NCI-H1092 treated with DMSO at 0.1 percent for 48 hours (cell line): ENCODE measurements around the gene FN3KRP.
A peak's percentile ranks its signal among the peaks of the same experiment; 100 is the strongest.
"Not testable (repeated sequence)": the region's sequence is repeated elsewhere in the genome, so short reads cannot be mapped to it uniquely, and the experiment has no call there.

Experiments
- DNase-seq: peaks from one replicate; lab custom pipeline; 2025; lab: John Stamatoyannopoulos, UW

FN3KRP gene

GRCh38 chr17:82744736-82745135 is 28.2 kb downstream of the FN3KRP start:
- DNase-seq: not testable (repeated sequence)

- no peak for DNase-seq
These were observed 29.0 kb downstream of the FN3KRP start for GRCh38 chr17:82745524-82745923.

DNA sequence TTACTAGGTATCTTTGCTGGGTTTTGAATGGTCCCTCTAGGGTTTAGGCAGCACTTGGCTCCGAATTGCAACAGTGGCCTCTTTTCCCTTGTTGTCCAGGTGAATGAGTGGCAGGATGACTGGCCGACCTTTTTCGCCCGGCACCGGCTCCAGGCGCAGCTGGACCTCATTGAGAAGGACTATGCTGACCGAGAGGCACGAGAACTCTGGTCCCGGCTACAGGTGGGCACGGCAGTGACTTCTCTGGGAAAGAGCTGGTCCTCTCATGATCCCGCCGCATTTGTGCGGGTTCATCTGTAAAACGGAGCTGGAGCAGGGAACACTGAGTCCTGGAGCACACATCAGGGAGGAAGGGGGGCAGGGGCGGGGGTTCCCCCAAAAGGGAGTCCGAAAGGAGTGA is 32.2 kb downstream of the FN3KRP start:
- no peak for DNase-seq

DNA sequence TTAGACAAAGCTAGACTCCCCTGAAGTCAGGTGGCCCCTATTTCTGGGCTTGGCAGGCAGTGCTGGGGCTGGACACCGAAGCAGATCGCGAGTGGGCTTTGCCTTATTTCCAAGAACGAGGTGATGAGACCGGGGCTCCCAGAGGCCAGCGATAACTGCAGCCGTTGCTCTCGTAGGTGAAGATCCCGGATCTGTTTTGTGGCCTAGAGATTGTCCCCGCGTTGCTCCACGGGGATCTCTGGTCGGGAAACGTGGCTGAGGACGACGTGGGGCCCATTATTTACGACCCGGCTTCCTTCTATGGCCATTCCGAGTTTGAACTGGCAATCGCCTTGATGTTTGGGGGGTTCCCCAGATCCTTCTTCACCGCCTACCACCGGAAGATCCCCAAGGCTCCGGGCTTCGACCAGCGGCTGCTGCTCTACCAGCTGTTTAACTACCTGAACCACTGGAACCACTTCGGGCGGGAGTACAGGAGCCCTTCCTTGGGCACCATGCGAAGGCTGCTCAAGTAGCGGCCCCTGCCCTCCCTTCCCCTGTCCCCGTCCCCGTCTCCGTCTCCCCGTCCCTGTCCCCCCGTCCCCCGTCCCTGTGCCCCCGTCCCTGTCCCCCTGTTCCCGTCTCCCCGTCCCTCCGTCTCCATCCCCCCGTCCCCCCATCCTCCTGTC is 33.9 kb downstream of the FN3KRP start:
- no peak for DNase-seq

- DNase-seq: no peak
These were observed 34.7 kb downstream of the FN3KRP start for GRCh38 chr17:82751171-82751570.

GRCh38 chr17:82751571-82752370 is 35.3 kb downstream of the FN3KRP start, which contains the start of gene TBCD:
TSS of gene TBCD (plus strand) at chr17:82752065. CDS start at chr17:82752194, 129 bp downstream.
- DNase-seq: peak; percentile 87

DNA sequence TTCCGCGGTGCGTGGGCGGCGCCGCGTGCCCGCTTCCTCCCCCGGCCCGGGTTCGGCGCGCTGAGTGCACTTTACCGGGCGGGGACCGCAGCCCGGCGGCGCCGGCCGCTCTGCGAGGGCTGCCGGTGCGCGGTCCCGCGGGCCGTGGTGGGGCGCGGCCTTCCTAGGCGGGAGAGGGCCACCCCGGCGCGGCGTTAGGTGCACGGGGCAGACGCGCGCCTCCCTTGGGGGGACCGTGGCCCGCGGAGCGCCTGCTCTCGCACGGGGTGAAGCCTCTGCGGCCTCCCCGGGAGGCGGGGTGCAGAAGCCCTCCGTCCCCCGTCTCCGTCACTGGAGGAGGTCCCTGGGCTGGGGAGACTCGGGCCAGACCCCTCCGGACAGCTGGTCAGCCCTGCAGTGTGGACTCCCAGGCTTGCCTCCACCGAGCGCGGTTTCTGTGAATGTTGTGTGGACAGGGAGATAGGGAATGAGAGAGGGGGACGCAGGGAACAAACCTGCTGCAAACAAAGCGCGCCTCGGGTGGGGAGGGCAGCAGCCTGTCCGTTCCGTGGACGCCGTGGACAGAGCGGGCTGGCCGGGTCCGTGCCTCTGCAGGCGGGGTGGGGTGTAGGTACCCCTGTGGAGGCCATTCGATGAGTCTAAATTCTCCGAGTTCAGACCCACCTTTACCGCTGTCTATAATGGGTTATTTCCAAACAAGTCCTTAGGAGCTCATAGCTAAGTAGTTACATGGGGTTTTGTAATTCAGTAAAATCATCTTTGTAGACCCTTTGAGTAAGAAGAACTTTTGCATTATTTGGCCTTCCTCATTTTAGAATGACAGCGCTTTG is 36.1 kb downstream of the FN3KRP start:
- no peak for DNase-seq

GRCh38 chr17:82753201-82753464 is 36.6 kb downstream of the FN3KRP start:
- no peak for DNase-seq

DNA sequence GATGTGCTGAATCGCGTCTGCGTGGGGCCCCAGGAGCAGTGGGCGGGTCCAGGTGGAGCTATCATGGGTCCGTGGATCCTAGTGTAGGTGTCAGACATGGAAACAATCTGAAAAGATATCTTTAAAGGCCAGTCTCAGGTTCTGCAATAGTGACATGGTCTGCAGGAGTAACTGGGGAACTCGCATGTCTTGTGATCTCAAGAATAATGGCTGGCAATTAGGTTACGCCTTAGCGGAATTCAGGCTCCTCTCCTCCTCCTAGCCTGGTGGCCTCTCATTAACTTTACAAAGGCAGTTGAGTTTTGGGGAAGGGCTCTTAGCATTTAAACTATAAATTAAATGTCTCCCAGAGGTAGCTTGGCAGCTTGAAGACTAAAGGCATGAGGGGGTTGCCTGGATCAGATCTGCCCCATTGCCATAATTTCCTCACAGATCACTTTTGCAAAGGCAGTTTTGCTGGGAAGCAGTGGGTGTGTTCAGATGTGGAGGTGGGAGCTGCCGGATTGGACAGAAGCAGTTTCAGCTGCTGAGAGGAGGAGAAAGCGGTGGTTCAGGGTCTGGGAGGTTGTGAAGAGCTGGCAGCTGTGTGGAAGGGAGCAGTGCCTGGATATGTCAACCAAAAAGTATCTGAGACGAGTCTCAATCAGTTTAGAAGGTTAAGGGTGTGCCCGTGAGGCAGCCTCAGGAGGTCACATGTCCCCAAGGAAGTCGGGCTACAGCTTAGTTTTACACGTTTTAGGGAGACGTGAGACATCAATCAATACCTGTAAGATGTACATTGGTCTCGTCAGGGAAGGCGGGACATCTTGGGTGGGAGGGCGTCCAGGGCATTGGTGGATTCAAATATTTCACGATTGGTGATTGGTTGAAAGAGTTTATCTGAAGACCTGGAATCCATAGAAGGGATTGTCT is 38.0 kb downstream of the FN3KRP start:
- DNase-seq: no peak

GRCh38 chr17:82756166-82756565 is 39.7 kb downstream of the FN3KRP start:
- no peak for DNase-seq

- DNase-seq: no peak
These were observed 48.9 kb downstream of the FN3KRP start for GRCh38 chr17:82765371-82765770.

- no peak for DNase-seq
These were observed 50.7 kb downstream of the FN3KRP start for GRCh38 chr17:82767041-82767754.

DNA sequence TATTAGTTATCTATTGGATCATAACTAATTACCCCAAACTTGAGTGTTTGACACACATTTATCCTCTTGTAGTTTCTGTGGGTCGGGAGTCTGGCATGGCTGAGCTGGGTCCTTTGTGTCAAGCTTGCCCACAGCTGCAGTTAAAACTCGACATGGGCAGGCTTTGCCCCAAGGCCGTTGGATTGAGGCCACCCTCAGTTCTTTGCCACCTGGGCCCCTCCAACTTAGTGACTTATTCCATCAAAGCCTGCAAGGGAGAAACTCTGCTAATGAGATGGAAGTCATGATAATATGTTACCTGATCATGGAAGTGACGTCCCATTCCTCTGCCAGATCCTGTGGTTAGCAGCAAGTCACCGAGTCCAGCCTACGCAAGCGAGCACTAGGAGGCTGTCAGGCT is 52.5 kb downstream of the FN3KRP start:
- no peak for DNase-seq

GRCh38 chr17:82772026-82772425 is 55.5 kb downstream of the FN3KRP start:
- no peak for DNase-seq

GRCh38 chr17:82774456-82774855 is 58.0 kb downstream of the FN3KRP start:
- not testable (repeated sequence) for DNase-seq

DNA sequence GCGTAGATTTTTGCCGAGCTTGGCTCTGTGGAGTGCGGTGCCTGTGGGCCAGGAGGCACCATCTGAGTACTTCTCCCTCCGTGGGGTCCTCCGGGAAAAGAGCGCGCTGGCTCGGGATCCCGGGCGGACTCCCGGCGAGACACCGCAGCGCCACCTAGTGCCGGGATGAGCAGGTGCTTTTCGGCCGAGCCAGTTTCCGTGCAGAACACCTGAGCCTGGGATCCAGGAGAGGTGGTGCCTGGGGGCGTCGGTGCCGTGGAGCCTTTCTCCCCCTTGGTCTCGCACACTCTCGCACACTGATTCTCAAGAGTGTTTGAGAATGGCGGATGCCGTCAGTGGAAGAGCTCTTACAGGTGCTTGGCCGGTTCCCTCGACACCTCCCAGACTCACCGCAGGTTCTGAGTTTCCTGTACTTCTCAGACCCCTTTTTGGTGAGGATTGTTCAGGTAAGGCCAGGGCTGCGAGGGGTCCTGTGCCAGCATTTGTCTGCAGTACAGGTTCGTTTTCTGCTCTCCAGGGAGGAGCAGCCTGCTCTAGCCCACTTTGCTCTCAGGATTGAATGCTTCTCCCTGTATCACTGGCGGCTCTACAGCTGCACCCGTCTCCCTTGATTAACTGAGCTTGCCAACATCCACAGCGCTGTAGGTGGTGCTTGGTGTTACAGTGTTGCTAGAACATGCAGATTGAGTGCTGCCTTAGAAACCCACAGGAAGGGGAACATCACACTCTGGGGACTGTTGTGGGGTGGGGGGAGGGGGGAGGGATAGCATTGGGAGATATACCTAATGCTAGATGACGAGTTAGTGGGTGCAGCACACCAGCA is 58.7 kb downstream of the FN3KRP start:
- peak; percentile 34 for DNase-seq

DNA sequence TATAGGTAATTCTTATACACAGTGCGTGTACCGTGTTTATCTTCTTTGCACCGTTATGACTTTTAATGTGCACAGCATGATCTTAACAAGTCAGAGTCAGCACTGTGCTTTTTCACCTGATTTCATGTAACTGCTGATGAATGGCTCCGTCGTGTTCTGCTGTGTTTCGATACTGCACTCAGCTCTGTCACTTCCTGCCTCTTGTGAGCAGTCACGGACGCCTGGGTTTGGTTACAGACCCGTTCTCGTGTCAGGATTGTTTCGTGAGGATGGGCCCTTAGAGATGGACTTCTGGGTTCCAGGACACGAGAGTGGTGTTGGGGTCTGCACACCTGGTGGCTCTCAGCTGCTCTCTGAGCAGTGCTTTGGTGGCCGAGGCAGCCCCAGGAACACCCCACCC is 59.9 kb downstream of the FN3KRP start:
- no peak for DNase-seq
